Hepatocyte (in vitro differentiated cells): Measurements from ENCODE around the gene CLIC6. TPM values are rescaled to one million over a fixed set of nuclear protein-coding genes. Genes with fewer than 3 reads are reported as not detected.

Source experiments
- DNase-seq: peaks from one replicate; pipeline ENCODE4 v3.0.0-alpha.2; 2016; ENCODE audit warnings: low spot score
- H2AFZ ChIP-seq: fragments of 200-600 bp; sonication (generic); 2 replicates; pipeline ENCODE4 v1.6.0; 2016; ENCODE audit warnings: antibody characterized with exemption, mild to moderate bottlenecking
- H3K27ac ChIP-seq: fragments of 200-600 bp; sonication (generic); 2 replicates; pipeline ENCODE4 v1.5.1; 2016; ENCODE audit warnings: mild to moderate bottlenecking
- H3K27me3 ChIP-seq: fragments of 200-600 bp; sonication (generic); 2 replicates; pipeline ENCODE4 v1.6.1; 2016
- H3K36me3 ChIP-seq: fragments of 200-600 bp; sonication (generic); replicated peaks from 2 replicates; pipeline ENCODE4 v1.5.1; 2016; ENCODE audit warnings: low read depth; ENCODE audit not compliant: insufficient read depth
- H3K4me1 ChIP-seq: fragments of 200-600 bp; sonication (generic); 2 replicates; pipeline ENCODE4 v1.5.1; 2016; ENCODE audit warnings: mild to moderate bottlenecking, moderate library complexity; ENCODE audit not compliant: insufficient read depth
- H3K4me2 ChIP-seq: fragments of 200-600 bp; sonication (generic); 2 replicates; pipeline ENCODE4 v1.6.0; 2016
- H3K4me3 ChIP-seq: fragments of 200-600 bp; sonication (generic); 2 replicates; pipeline ENCODE4 v1.5.1; 2016; ENCODE audit warnings: mild to moderate bottlenecking
- H3K79me2 ChIP-seq: fragments of 200-600 bp; sonication (generic); 2 replicates; pipeline ENCODE4 v1.6.0; 2017; ENCODE audit warnings: mild to moderate bottlenecking
- H3K9me2 ChIP-seq: fragments of 200-600 bp; sonication (generic); replicated peaks from 2 replicates; pipeline ENCODE4 v1.6.0; 2017; ENCODE audit warnings: mild to moderate bottlenecking; ENCODE audit not compliant: insufficient read depth
- H3K9me3 ChIP-seq: fragments of 200-600 bp; sonication (generic); 2 replicates; pipeline ENCODE4 v1.5.1; 2016; ENCODE audit warnings: low read depth, mild to moderate bottlenecking
- H4K20me1 ChIP-seq: fragments of 200-600 bp; sonication (generic); 2 replicates; pipeline ENCODE4 v1.6.0; 2016; ENCODE audit warnings: mild to moderate bottlenecking; ENCODE audit not compliant: insufficient read depth, poor library complexity, severe bottlenecking
- EZH2 ChIP-seq: fragments of 200-600 bp; sonication (generic); IDR thresholded peaks from 2 replicates; pipeline ENCODE4 v1.6.1; 2016; ENCODE audit warnings: antibody characterized with exemption, mild to moderate bottlenecking, borderline replicate concordance
- EZH2phosphoT487 ChIP-seq: fragments of 200-600 bp; sonication (generic); IDR thresholded peaks from one replicate; pipeline ENCODE4 v1.6.1; 2018; ENCODE audit warnings: antibody characterized with exemption, mild to moderate bottlenecking, low read depth, moderate library complexity; ENCODE audit not compliant: unreplicated experiment, severe bottlenecking
- whole genome bisulfite sequencing: methylation state at CpG from one replicate; pipeline ENCODE4 v1.1.6; 2016; ENCODE audit warnings: low lambda C conversion rate; ENCODE audit errors: missing lambda C conversion rate; 5-methylcytosine and 5-hydroxymethylcytosine counted together
- polyA plus RNA-seq: library from polyadenylated mRNA; unstranded; fragments of >200 nt; fragmentation: Nextera tagmentation; extraction: Ambion mirVana; gene quantifications from 2 replicates; pipeline ENCODE4 v1.2.1, GENCODE V29; 2016
- total RNA-seq: library from RNA; depleted of rRNA; stranded (reverse); fragments of >200 nt; gene quantifications from 2 replicates; pipeline ENCODE4 v1.2.3, GENCODE V29; 2014
- TF ChIP-seq, protein P1 (sequence below): fragments of 200-600 bp; sonication (generic); IDR thresholded peaks from 2 replicates; pipeline ENCODE4 v1.5.1; 2016; ENCODE audit warnings: antibody characterized with exemption, mild to moderate bottlenecking; ENCODE audit not compliant: poor library complexity

The CLIC6 gene
- total and polyA plus RNA-seq, 2 experiments from 2014 or later: 9.9 to 16.7 TPM

- no peak for DNase-seq
- Histone ChIP-seq H3K79me2 (no peaks in the 10 kb centered on the region), H2AFZ (no peak overlapping the region), H3K4me2 (no peak overlapping the region), H3K4me3 (no peak overlapping the region), H3K4me1 (peaks cover 5% of the 10 kb centered on the region), H4K20me1 (no peaks in the 10 kb centered on the region), H3K27ac (no peak overlapping the region), H3K9me3 (no peaks in the 10 kb centered on the region), H3K27me3 (no peaks in the 10 kb centered on the region), H3K9me2 (no peaks in the 10 kb centered on the region), H3K36me3 (no peaks in the 10 kb centered on the region)
- 92% methylated on average over 7 of the region's 7 CpGs for WGBS
- TF ChIP-seq, protein P1, sequence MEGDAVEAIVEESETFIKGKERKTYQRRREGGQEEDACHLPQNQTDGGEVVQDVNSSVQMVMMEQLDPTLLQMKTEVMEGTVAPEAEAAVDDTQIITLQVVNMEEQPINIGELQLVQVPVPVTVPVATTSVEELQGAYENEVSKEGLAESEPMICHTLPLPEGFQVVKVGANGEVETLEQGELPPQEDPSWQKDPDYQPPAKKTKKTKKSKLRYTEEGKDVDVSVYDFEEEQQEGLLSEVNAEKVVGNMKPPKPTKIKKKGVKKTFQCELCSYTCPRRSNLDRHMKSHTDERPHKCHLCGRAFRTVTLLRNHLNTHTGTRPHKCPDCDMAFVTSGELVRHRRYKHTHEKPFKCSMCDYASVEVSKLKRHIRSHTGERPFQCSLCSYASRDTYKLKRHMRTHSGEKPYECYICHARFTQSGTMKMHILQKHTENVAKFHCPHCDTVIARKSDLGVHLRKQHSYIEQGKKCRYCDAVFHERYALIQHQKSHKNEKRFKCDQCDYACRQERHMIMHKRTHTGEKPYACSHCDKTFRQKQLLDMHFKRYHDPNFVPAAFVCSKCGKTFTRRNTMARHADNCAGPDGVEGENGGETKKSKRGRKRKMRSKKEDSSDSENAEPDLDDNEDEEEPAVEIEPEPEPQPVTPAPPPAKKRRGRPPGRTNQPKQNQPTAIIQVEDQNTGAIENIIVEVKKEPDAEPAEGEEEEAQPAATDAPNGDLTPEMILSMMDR: no peak
- TF ChIP-seq EZH2phosphoT487: no peak
- TF ChIP-seq EZH2: no peak
Observed at GRCh38 chr21:34734696-34735095, 65.9 kb downstream of the CLIC6 start.

GRCh38 chr21:34736116-34736874 lies 67.5 kb downstream of the CLIC6 start:
- Histone ChIP-seq H3K36me3 (no peaks in the 10 kb centered on the region), H3K4me1 (peaks cover 5% of the 10 kb centered on the region), H3K9me2 (no peaks in the 10 kb centered on the region), H3K9me3 (no peaks in the 10 kb centered on the region), H3K4me2 (no peak overlapping the region), H3K4me3 (no peak overlapping the region), H4K20me1 (no peaks in the 10 kb centered on the region), H3K27ac (no peak overlapping the region), H2AFZ (no peak overlapping the region), H3K27me3 (no peaks in the 10 kb centered on the region), H3K79me2 (no peaks in the 10 kb centered on the region)
- TF ChIP-seq EZH2 (no peak), EZH2phosphoT487 (no peak)
- TF ChIP-seq, protein P1: no peak
- whole genome bisulfite sequencing: 85% methylated on average over 6 of the region's 6 CpGs
- DNase-seq: no peak

DNA sequence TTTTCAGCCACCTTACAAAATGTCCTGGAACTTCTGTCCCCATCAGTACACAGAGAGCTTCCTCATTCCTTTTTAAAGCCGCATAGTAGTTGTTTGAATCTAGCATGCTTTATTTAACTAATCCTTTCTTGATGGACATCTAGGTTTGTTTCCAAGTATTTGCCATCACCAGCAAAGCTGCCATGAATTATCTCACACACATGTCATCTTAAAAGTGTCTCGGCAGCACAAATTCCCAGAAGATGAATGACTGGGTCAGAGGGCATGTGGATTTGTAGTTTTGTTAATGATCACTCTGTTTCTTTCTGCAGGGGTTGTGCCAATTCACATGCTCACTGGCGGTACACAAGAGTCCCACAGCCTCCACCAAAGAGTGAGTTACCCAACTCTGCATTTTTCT lies 68.3 kb downstream of the CLIC6 start:
- no peak overlapping the region for H3K4me2 ChIP-seq
- H3K9me2 ChIP-seq: no peaks in the 10 kb centered on the region
- H3K79me2 ChIP-seq: no peaks in the 10 kb centered on the region
- no peak overlapping the region for H3K27ac ChIP-seq
- H3K4me3 ChIP-seq: no peak overlapping the region
- no peaks in the 10 kb centered on the region for H3K36me3 ChIP-seq
- no peak for TF ChIP-seq EZH2phosphoT487
- TF ChIP-seq EZH2: no peak
- TF ChIP-seq, protein P1: no peak
- no peak for DNase-seq
- 34% methylated on average over 3 of the region's 3 CpGs for WGBS
- H4K20me1 ChIP-seq: no peaks in the 10 kb centered on the region
- H3K9me3 ChIP-seq: no peaks in the 10 kb centered on the region
- peaks cover 5% of the 10 kb centered on the region for H3K4me1 ChIP-seq
- no peaks in the 10 kb centered on the region for H3K27me3 ChIP-seq
- no peak overlapping the region for H2AFZ ChIP-seq
